SU-DHL-6 (cell line): ENCODE data around the gene FBXO11.

Experiments
- EZH2phosphoT487 ChIP-seq: fragments of 200-600 bp; sonication (generic), shearing (Covaris generic); conservative IDR thresholded peaks from 2 replicates; pipeline ENCODE4 v1.6.1; 2018; ENCODE audit warnings: mild to moderate bottlenecking, antibody characterized with exemption, low read length, moderate library complexity, mixed read lengths
- TF ChIP-seq, protein P1 (sequence below): fragments of 200-600 bp; sonication (generic); IDR thresholded peaks from one replicate; pipeline ENCODE4 v1.5.1; 2017; ENCODE audit warnings: antibody characterized with exemption, mild to moderate bottlenecking, low read length, moderate library complexity; ENCODE audit not compliant: insufficient read depth, poor library complexity, severe bottlenecking

GRCh38 chr2:47822518-47822917 lies 83.8 kb downstream of the FBXO11 start:
- TF ChIP-seq, protein P1, sequence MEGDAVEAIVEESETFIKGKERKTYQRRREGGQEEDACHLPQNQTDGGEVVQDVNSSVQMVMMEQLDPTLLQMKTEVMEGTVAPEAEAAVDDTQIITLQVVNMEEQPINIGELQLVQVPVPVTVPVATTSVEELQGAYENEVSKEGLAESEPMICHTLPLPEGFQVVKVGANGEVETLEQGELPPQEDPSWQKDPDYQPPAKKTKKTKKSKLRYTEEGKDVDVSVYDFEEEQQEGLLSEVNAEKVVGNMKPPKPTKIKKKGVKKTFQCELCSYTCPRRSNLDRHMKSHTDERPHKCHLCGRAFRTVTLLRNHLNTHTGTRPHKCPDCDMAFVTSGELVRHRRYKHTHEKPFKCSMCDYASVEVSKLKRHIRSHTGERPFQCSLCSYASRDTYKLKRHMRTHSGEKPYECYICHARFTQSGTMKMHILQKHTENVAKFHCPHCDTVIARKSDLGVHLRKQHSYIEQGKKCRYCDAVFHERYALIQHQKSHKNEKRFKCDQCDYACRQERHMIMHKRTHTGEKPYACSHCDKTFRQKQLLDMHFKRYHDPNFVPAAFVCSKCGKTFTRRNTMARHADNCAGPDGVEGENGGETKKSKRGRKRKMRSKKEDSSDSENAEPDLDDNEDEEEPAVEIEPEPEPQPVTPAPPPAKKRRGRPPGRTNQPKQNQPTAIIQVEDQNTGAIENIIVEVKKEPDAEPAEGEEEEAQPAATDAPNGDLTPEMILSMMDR, result no peak
- no peak for TF ChIP-seq EZH2phosphoT487
